DMS79 (cell line): Measurements from ENCODE around the gene CARD6.
"Not testable (repeated sequence)": the region's sequence is repeated elsewhere in the genome, so short reads cannot be mapped to it uniquely, and the experiment has no call there.

Source experiments
- DNase-seq: peaks from one replicate; lab custom pipeline; 2025; lab: John Stamatoyannopoulos, UW

The CARD6 gene, protein sequence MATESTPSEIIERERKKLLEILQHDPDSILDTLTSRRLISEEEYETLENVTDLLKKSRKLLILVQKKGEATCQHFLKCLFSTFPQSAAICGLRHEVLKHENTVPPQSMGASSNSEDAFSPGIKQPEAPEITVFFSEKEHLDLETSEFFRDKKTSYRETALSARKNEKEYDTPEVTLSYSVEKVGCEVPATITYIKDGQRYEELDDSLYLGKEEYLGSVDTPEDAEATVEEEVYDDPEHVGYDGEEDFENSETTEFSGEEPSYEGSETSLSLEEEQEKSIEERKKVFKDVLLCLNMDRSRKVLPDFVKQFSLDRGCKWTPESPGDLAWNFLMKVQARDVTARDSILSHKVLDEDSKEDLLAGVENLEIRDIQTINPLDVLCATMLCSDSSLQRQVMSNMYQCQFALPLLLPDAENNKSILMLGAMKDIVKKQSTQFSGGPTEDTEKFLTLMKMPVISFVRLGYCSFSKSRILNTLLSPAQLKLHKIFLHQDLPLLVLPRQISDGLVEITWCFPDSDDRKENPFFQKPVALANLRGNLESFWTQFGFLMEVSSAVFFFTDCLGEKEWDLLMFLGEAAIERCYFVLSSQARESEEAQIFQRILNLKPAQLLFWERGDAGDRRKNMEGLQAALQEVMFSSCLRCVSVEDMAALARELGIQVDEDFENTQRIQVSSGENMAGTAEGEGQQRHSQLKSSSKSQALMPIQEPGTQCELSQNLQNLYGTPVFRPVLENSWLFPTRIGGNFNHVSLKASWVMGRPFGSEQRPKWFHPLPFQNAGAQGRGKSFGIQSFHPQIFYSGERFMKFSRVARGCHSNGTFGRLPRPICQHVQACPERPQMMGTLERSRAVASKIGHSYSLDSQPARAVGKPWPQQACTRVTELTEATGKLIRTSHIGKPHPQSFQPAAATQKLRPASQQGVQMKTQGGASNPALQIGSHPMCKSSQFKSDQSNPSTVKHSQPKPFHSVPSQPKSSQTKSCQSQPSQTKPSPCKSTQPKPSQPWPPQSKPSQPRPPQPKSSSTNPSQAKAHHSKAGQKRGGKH

GRCh38 chr5:40841068-40841805 lies at the start of gene CARD6:
Gene CARD6 (plus strand): TSS chr5:40841367. CDS start chr5:40841383, 16 bp downstream.
- DNase-seq: peak; percentile 2

GRCh38 chr5:40791715-40792139 lies 49.4 kb upstream of the CARD6 start:
- DNase-seq: no peak

DNA sequence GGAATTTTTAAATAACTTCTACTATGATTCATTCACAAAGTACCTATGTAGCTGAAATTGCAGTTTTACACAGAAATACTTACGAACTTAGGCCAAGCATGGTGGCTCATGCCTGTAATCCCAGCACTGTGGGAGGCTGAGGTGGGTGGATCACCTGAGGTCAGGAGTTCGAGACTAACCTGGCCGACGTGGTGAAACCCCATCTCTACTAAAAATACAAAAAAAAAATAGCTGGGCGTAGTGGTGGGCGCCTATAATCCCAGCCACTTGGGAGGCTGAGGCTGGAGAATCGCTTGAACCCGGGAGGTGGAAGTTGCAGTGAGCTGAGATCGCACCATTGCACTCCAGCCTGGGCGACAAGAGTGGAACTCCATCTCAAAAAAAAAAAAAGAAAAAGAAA lies 48.5 kb upstream of the CARD6 start:
- not testable (repeated sequence) for DNase-seq

DNA sequence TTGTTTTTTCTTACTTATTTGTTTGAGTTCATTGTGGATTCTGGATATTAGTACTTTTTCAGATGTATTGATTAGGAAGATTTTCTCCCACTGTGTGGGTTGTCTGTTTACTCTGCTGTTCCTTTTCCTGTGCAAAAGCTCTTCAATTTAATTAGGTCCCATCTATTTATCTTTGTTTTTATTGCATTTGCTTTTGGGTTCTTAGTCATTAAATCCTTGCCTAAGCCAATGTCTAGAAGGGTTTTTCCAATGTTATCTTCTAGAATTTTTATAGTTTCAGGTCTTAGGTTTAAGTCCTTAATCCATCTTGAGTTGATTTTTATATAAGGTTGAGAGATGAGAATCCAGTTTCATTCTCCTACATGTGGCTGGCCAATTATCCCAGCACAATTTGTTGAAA lies 46.8 kb upstream of the CARD6 start:
- not testable (repeated sequence) for DNase-seq

- DNase-seq: not testable (repeated sequence)
Observed at GRCh38 chr5:40794877-40795276, 46.3 kb upstream of the CARD6 start.

GRCh38 chr5:40796487-40796889 lies 44.7 kb upstream of the CARD6 start:
- DNase-seq: no peak

DNA sequence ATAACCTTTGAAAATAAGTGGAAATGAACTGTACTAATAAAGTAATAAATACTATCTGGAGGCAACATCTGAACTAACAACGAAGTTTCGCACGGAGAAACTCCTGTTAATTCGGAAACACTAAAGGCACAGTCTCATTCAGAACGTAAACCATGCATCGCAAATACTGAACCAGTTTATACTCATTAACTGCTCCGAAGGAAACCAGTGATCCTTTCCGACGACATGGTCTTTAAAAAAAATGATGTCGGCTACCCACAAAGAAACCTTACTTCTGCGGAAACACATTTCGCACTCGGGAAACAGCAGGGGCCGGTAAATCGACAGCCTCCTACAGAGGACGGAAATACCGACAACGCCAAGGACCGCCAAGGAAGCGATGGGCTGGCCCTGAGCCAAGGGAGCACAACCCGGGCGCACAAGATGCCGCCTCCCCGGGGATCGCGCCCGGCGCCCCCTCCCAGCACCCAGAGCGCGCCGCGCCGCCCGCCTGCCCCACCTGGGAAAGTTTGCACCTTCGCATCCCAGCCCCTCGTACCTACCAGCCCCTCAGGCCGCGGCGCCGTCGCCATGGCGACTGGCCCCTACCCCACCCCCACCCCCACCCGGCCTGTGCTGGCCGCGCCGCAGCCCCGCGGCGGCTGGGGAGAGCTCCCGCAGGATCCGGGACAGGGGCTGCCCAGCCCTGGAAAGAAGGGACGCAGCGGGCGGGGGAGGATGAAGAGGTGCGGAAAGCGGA lies 43.7 kb upstream of the CARD6 start:
- no peak for DNase-seq

GRCh38 chr5:40798012-40798800 lies 43.0 kb upstream of the CARD6 start, which contains the start of gene PRKAA1:
Gene PRKAA1 (minus strand): TSS chr5:40798374. CDS start chr5:40798189, 185 bp downstream.
- DNase-seq: peak; percentile 44

GRCh38 chr5:40798801-40799210 lies 42.4 kb upstream of the CARD6 start:
- DNase-seq: no peak

- DNase-seq: no peak
Observed at GRCh38 chr5:40799258-40799657, 41.9 kb upstream of the CARD6 start.

DNA sequence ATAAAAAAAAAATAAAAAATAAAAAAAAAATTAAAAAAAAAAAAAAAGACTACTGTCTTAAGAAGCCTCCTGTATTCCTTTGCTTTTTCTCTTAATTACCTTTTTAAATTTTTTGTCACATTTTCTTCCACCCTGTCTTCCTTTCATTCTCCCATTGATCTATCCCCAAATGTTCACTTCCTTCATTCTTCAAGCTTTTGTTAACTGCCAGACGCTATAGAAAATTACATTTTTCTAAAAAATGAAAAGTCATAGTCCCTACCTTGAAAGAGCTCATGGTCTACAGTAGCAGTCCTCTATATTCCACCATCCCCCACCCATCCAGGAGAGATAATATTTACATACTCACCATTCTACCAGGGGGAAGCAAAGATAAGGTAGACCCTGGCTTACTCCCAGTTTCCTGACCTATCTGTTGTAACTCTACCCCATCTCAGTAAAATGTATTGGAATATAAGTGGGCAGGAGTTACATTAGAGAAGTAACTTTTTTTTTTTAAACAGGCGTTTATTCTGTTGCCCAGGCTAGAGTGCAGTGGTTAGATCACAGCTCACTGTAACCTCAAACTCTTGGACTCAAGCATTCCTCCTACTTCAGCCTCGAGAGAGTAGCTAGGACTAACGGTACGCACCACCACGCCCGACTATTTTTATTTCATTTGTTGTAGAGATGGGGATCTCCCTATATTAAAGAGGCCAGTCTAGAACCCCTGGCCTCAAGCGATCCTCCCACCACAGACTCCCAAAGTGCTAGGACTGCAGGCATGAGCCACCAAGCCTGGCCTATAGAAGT lies 39.2 kb upstream of the CARD6 start:
- no peak for DNase-seq

DNA sequence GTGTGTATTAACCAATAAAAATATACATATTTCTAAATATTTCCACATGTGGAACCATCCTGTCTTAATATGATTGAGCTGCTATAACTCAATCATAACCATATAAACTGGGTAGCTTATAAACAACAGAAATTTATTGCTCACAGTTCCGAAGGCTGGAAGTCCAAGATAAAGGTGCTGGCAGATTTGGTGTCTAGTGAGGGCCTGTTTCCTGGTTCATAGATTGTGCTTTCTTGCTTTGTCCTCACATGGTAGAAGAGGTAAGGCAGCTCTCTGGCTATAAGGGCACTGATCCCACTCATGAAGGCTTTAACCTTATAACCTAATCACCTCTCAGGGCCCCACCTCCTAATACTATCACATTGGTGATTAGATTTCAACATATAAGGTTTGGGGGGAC lies 29.0 kb upstream of the CARD6 start:
- no peak for DNase-seq

DNA sequence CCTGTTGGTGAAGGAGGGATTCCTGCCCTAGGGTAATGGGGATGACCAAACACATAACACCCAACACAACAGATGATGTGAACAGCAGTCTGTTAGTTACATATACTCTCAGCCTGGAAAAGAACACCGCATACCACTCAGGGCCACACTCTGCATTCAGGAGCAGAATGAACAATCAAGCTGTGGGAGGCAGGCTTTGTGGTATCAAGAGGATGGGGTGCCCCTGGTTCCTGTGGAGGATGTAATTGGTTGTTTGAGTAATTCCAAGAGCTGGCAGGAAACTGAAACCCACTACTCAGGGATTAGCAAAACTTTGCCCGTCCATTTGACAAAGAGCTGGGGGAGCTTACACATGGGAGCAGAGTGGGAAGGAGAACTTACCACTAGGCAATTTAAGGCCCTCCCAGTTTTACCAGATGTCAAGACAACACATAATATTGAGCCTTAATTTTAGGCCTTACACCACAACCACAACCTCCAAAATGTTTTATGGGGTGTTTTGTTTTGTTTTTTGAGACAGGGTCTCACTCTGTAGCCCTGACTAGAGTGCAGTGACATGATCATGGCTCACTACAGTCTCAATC lies 27.4 kb upstream of the CARD6 start:
- DNase-seq: no peak

DNA sequence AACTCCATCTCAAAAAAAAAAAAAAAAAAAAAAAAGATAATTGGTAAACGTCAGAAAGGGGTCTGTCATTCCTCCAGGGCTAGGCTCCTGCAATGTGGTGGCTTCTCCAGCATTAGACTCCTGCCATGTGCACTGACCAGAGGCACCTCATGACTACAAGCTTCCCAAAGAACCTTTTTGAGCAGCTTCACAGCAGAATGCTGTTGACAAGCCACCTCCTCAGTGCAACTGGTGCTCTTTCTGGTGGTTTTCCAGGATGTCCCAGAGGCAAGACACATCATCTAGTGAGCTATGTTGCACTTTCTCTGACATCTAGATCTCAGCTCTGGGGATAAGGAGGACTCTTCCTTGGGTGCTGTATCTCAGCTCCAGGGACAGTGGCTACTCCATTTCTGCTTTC lies 17.7 kb upstream of the CARD6 start:
- no peak for DNase-seq

- DNase-seq: not testable (repeated sequence)
Observed at GRCh38 chr5:40825461-40826043, 15.6 kb upstream of the CARD6 start.

- no peak for DNase-seq
Observed at GRCh38 chr5:40826489-40827187, 14.5 kb upstream of the CARD6 start.

GRCh38 chr5:40827188-40827977 lies 13.8 kb upstream of the CARD6 start:
- DNase-seq: no peak
